Prostate gland (tissue), 2 donors: Measurements from ENCODE around the gene ZNF609.

Experiments used
- CTCF ChIP-seq, 4 experiments: fragments of 200-600 bp in 2 of 4; fragments of 450-650 bp in 2 of 4; sonication (generic) in 2 of 4; IDR thresholded peaks; 1 replicate in 3 of 4; 2 replicates in 1 of 4; pipeline ENCODE4 v1.5.1; 2016 to 2019; ENCODE audit warnings: antibody characterized with exemption in 4 of 4, mild to moderate bottlenecking in 2 of 4, moderate library complexity in 2 of 4
- POLR2AphosphoS5 ChIP-seq: sonication (generic); formaldehyde crosslinking; IDR thresholded peaks from one replicate; pipeline ENCODE4 v1.6.1; 2017; ENCODE audit warnings: antibody characterized with exemption

DNA sequence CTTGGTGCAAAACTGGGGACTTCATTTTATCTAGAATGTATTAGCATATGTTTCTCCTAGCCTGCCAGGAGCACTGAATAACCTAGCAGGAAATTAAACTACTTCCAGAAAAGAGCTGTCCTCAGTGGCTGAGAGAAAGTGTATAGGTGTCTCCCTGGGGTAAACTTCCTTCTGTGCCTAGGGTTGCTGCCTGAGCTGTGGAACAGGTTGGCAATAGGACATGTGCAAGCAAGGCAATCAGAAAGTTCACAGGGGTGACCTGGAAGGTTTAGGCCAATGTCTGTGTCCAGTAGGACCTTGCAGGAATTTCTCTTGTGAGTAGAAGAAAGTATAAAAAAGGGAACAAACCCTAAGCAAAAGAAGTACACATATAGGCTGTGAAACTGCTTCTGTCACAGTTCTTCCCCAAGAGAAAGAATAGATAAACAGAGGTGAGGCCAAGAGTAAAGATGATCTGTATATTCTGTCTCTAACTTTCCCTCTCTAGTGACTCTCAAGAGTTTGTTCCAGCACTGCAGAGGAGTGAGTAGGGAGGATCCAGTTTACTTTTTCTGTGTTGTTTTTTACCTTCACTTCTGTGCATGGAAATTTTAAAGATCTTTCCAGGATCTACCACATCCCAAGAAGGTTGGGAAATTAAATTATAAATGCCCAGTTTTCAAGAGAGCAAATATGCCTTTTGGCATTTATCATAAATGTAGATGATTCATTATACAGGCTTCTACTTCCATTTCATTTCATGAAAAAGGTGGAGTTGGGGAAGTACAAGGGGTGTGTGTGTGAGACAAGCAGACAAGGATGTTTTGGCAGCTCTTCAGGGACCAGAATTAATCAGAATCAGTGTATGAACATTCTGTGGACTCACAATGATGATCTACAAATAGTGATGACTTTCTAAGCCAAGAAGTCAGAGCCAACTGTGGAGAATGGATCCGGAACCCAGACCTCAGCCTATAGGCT, 159.8 kb downstream of the ZNF609 start:
- TF ChIP-seq CTCF (IDR thresholded peaks at IDR 0.05) (no peak), POLR2AphosphoS5 (no peak)
